NAMALWA (cell line): Measurements from ENCODE around the gene EP400.
"Not testable (repeated sequence)": the region's sequence is repeated elsewhere in the genome, so short reads cannot be mapped to it uniquely, and the experiment has no call there.

Source experiments
- DNase-seq: peaks from one replicate; pipeline ENCODE4 v3.0.0-alpha.2; 2015; ENCODE audit warnings: low spot score

Gene EP400

GRCh38 chr12:132067182-132067581, 117.4 kb downstream of the EP400 start:
- DNase-seq: no peak

- DNase-seq: no peak
These were observed 118.5 kb downstream of the EP400 start for GRCh38 chr12:132068250-132068649.

- DNase-seq: no peak
These were observed 119.7 kb downstream of the EP400 start for GRCh38 chr12:132069336-132069985.

- DNase-seq: no peak
These were observed 120.6 kb downstream of the EP400 start for GRCh38 chr12:132070298-132070697.

GRCh38 chr12:132071040-132071810, 121.5 kb downstream of the EP400 start:
- DNase-seq: peak; percentile 81

GRCh38 chr12:132071830-132072384, 122.2 kb downstream of the EP400 start:
- no peak for DNase-seq

- DNase-seq: no peak
These were observed 124.5 kb downstream of the EP400 start for GRCh38 chr12:132074216-132074615.

- DNase-seq: no peak
These were observed 125.4 kb downstream of the EP400 start for GRCh38 chr12:132075026-132075713.

GRCh38 chr12:132075714-132076553, 126.2 kb downstream of the EP400 start:
- no peak for DNase-seq

- no peak for DNase-seq
These were observed 127.0 kb downstream of the EP400 start for GRCh38 chr12:132076711-132077110.

- DNase-seq: no peak
These were observed 127.8 kb downstream of the EP400 start for GRCh38 chr12:132077322-132078100.

GRCh38 chr12:132078190-132078589, 128.4 kb downstream of the EP400 start:
- no peak for DNase-seq

- DNase-seq: no peak
These were observed 129.5 kb downstream of the EP400 start for GRCh38 chr12:132079200-132079599.

GRCh38 chr12:132079695-132080094, 130.0 kb downstream of the EP400 start:
- DNase-seq: no peak

- DNase-seq: not testable (repeated sequence)
These were observed 130.8 kb downstream of the EP400 start for GRCh38 chr12:132080515-132080914.

GRCh38 chr12:132081423-132081822, 131.7 kb downstream of the EP400 start:
- DNase-seq: no peak

- DNase-seq: no peak
These were observed 133.8 kb downstream of the EP400 start for GRCh38 chr12:132083614-132083940.

- peak; percentile 90 for DNase-seq
These were observed 134.3 kb downstream of the EP400 start for GRCh38 chr12:132083941-132084620.

GRCh38 chr12:132084621-132085290, 135.0 kb downstream of the EP400 start:
- no peak for DNase-seq

- no peak for DNase-seq
These were observed 135.5 kb downstream of the EP400 start for GRCh38 chr12:132085291-132085635.
